Sigmoid colon (tissue), 7 donors: ENCODE results near the gene MAGOH. TPM values are rescaled to one million over a fixed set of nuclear protein-coding genes. Genes with fewer than 3 reads are reported as not detected.

Source experiments
- DNase-seq: peaks from one replicate; pipeline ENCODE4 v3.0.0-alpha.2; 2019
- H3K27ac ChIP-seq, 4 donors: fragments of 200-600 bp; sonication (generic); one replicate each; pipeline ENCODE4 v1.5.1; 2016 to 2019; ENCODE audit warnings: mild to moderate bottlenecking in 1 of 4
- H3K27me3 ChIP-seq, 3 donors: fragments of 200-600 bp; sonication (generic); one replicate each; pipeline ENCODE4 v1.5.1; 2019; ENCODE audit warnings: mild to moderate bottlenecking in 1 of 3
- H3K36me3 ChIP-seq, 4 donors: fragments of 200-600 bp; sonication (generic); one replicate each; pipeline ENCODE4 v1.5.1; 2016 to 2019
- H3K4me1 ChIP-seq, 4 donors: fragments of 200-600 bp; sonication (generic); one replicate each; pipeline ENCODE4 v1.5.1; 2017 to 2019
- H3K4me3 ChIP-seq, 4 donors: fragments of 200-600 bp; sonication (generic); one replicate each; pipeline ENCODE4 v1.5.1; 2017 to 2019; ENCODE audit warnings: mild to moderate bottlenecking in 2 of 4, moderate library complexity in 1 of 4
- H3K9me3 ChIP-seq, 4 donors: fragments of 200-600 bp in 3 of 4; sonication (generic) in 3 of 4; one replicate each; pipeline versions ENCODE4 v1.5.1 to v1.6.1; 2013 to 2019
- EP300 ChIP-seq, 4 donors: sonication (generic); formaldehyde crosslinking; IDR thresholded peaks; one replicate each; pipeline ENCODE4 v1.6.1; 2017; ENCODE audit warnings: antibody characterized with exemption in 4 of 4
- POLR2A ChIP-seq, 2 donors: fragments of 450-650 bp; IDR thresholded peaks; one replicate each; pipeline ENCODE4 v1.6.1; 2016; ENCODE audit warnings: antibody characterized with exemption in 2 of 2, mild to moderate bottlenecking in 2 of 2, moderate library complexity in 2 of 2
- POLR2AphosphoS5 ChIP-seq, 4 donors: sonication (generic); formaldehyde crosslinking; IDR thresholded peaks; one replicate each; pipeline ENCODE4 v1.6.1; 2017; ENCODE audit warnings: antibody characterized with exemption in 4 of 4
- WGBS, 2 donors: extraction: QIAGEN DNeasy Blood & Tissue Kit; methylation state at CpG; one replicate each; pipeline ENCODE4 v1.1.7; 2013; 5-methylcytosine and 5-hydroxymethylcytosine counted together
- intact Hi-C: fragments of 100-400 bp; cut with DNase I; formaldehyde crosslinking; loops from one replicate; pipeline ENCODE4 v1.15.1; 2023
- polyA plus RNA-seq, 3 donors: library from polyadenylated mRNA; stranded (reverse); fragments of 200-250 nt; gene quantifications; one replicate each; pipeline ENCODE4 v1.2.3, GENCODE V29; 2013
- total RNA-seq, 4 donors: library from RNA; depleted of rRNA; stranded (reverse); fragments of >200 nt; gene quantifications; one replicate each; pipeline ENCODE4 v1.1.0, GENCODE V29; 2016
- TF ChIP-seq, protein P1 (sequence below), 4 experiments: fragments of 450-650 bp in 3 of 4; fragments of 200-600 bp in 1 of 4; IDR thresholded peaks; one replicate each; pipeline ENCODE4 v1.5.1; 2016 to 2019; ENCODE audit warnings: antibody characterized with exemption in 4 of 4, mild to moderate bottlenecking in 3 of 4, moderate library complexity in 2 of 4
- donor health status: healthy with polysubstance abuse.
- donor health status: Bipolar disorder and iron deficiency.
- donor health status: healthy.

Gene MAGOH
- total and polyA plus RNA-seq, 7 donors = 12.2 to 98.4 (median 46.4) TPM

DNA sequence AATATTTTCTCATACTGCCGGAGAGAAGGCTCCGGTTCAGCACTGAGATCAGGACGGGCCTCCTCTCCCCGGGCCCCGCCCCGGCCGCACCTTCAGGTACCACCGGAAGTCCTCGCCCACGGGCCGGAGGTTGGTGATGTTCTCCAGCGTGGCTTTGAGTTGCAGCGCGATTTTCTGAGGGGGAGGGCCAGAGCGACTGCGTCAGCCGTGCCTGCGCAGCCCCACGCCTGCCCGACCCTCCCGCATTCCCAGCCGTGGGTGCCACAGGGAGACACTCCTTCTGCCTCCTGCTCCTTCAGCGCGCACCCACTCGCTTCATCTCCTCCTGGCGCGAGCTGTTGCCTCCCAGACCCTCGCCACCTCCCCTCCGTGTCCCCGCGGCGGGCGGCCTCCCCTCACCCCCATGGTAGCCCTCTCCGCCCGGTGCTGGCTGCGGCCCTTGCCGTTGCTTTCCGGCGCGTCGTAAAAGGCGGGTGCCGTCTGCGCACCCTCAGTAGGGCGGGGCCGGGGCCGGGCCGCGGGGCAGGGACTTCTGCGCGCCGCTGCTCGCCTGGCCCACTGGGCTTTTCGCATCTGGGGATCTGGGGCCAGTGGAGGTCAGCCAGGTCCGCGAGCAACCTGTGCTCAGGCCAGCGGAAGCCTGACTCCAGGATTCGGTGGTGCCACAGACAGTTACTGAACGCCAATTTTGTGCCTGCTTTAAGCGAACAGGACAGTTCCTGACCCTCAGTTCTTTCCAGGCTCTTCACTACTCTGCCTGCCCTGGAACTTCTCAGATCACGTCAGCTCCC is 18.0 kb downstream of the MAGOH start, which contains the start of gene CZIB:
TSS of gene CZIB (minus strand) at position 464 of the 791 bp plus-strand sequence. CDS start at position 405, 59 bp downstream.
- Histone ChIP-seq H3K4me1 (peaks cover 0 to 17% (median 16%) of the 10 kb centered on the region in 4 donors), H3K9me3 (no peaks in the 10 kb centered on the region), H3K36me3 (peaks cover 0 to 31% (median 7%) of the 10 kb centered on the region in 4 donors), H3K27me3 (no peaks in the 10 kb centered on the region), H3K27ac (peak within 1 kb of the TSS; percentile 93 to 99 (median 96)), H3K4me3 (peak within 1 kb of the TSS; percentile 56 to 89 (median 82))
- intact Hi-C loops = loop anchor here (1.0 kb wide), 1 partner anchor 23 kb away; no protein-coding TSS in a partner anchor
- 1% methylated on average over 61 of the region's 61 CpGs for WGBS, 2 donors
- TF ChIP-seq, protein P1, sequence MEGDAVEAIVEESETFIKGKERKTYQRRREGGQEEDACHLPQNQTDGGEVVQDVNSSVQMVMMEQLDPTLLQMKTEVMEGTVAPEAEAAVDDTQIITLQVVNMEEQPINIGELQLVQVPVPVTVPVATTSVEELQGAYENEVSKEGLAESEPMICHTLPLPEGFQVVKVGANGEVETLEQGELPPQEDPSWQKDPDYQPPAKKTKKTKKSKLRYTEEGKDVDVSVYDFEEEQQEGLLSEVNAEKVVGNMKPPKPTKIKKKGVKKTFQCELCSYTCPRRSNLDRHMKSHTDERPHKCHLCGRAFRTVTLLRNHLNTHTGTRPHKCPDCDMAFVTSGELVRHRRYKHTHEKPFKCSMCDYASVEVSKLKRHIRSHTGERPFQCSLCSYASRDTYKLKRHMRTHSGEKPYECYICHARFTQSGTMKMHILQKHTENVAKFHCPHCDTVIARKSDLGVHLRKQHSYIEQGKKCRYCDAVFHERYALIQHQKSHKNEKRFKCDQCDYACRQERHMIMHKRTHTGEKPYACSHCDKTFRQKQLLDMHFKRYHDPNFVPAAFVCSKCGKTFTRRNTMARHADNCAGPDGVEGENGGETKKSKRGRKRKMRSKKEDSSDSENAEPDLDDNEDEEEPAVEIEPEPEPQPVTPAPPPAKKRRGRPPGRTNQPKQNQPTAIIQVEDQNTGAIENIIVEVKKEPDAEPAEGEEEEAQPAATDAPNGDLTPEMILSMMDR (IDR thresholded peaks at IDR 0.05) = no peak
- peak in 1 of 4 donors; percentile 39 for TF ChIP-seq EP300 (IDR thresholded peaks at IDR 0.05)
- TF ChIP-seq POLR2AphosphoS5 (IDR thresholded peaks at IDR 0.05) = peak; percentile 92 to 97 (median 94)
- peak; percentile 85 to 91 for TF ChIP-seq POLR2A (IDR thresholded peaks at IDR 0.05)
- peak; percentile 96 for DNase-seq

- H3K4me1 ChIP-seq = peaks cover 0 to 17% (median 16%) of the 10 kb centered on the region in 4 donors
- 15 to 35% methylated on average over 8 of the region's 8 CpGs for WGBS, 2 donors
- TF ChIP-seq, protein P1 (IDR thresholded peaks at IDR 0.05) = no peak
- H3K4me3 ChIP-seq = peak overlapping the region; percentile 56 to 89 (median 82)
- H3K27me3 ChIP-seq = no peaks in the 10 kb centered on the region
- intact Hi-C loops = loop anchor here (1.0 kb wide), 1 partner anchor 22 kb away; no protein-coding TSS in a partner anchor
- peak overlapping the region; percentile 93 to 99 (median 96) for H3K27ac ChIP-seq
- no peaks in the 10 kb centered on the region for H3K9me3 ChIP-seq
- no peak for DNase-seq
- H3K36me3 ChIP-seq = peaks cover 3 to 37% (median 12%) of the 10 kb centered on the region in 4 donors
Observed at GRCh38 chr1:53219711-53220110, 18.6 kb downstream of the MAGOH start.

GRCh38 chr1:53218201-53218600 is 20.1 kb downstream of the MAGOH start:
- no peaks in the 10 kb centered on the region for H3K27me3 ChIP-seq
- no peak overlapping the region for H3K4me3 ChIP-seq
- no peak for DNase-seq
- 92 to 95% methylated on average over 7 of the region's 7 CpGs for WGBS, 2 donors
- peaks cover 9 to 52% (median 22%) of the 10 kb centered on the region in 4 donors for H3K36me3 ChIP-seq
- intact Hi-C loops = no loop called here
- TF ChIP-seq, protein P1 (IDR thresholded peaks at IDR 0.05) = no peak
- TF ChIP-seq POLR2AphosphoS5 (IDR thresholded peaks at IDR 0.05) (no peak), EP300 (IDR thresholded peaks at IDR 0.05) (no peak), POLR2A (IDR thresholded peaks at IDR 0.05) (no peak)
- peaks cover 0 to 17% (median 16%) of the 10 kb centered on the region in 4 donors for H3K4me1 ChIP-seq
- no peaks in the 10 kb centered on the region for H3K9me3 ChIP-seq
- no peak overlapping the region for H3K27ac ChIP-seq

- Histone ChIP-seq H3K4me3 (no peak overlapping the region), H3K27me3 (no peaks in the 10 kb centered on the region), H3K36me3 (peaks cover 17 to 90% (median 49%) of the 10 kb centered on the region in 4 donors), H3K4me1 (peaks cover 0 to 8% (median 4%) of the 10 kb centered on the region in 4 donors), H3K27ac (no peak overlapping the region), H3K9me3 (no peaks in the 10 kb centered on the region)
- DNase-seq = no peak
- intact Hi-C loops = no loop called here
- TF ChIP-seq EP300 (IDR thresholded peaks at IDR 0.05) = no peak
- WGBS, 2 donors = 77 to 91% methylated on average over 5 of the region's 5 CpGs
Observed at GRCh38 chr1:53214376-53214940, 23.9 kb downstream of the MAGOH start.

- Histone ChIP-seq H3K4me3 (no peak overlapping the region), H3K4me1 (no peaks in the 10 kb centered on the region), H3K27me3 (no peaks in the 10 kb centered on the region), H3K36me3 (peaks cover 22 to 95% (median 58%) of the 10 kb centered on the region in 4 donors), H3K27ac (no peak overlapping the region), H3K9me3 (peaks cover 0 to 5% (median 0%) of the 10 kb centered on the region in 4 donors)
- intact Hi-C loops = no loop called here
- TF ChIP-seq EP300 (IDR thresholded peaks at IDR 0.05) (no peak), POLR2AphosphoS5 (IDR thresholded peaks at IDR 0.05) (no peak), POLR2A (IDR thresholded peaks at IDR 0.05) (no peak)
- TF ChIP-seq, protein P1 (IDR thresholded peaks at IDR 0.05) = no peak
- no peak for DNase-seq
- 97 to 98% methylated on average over 11 of the region's 11 CpGs for WGBS, 2 donors
Observed at GRCh38 chr1:53210954-53211353, 27.4 kb downstream of the MAGOH start.
